Esophagus muscularis mucosa (tissue), 4 donors: Measurements from ENCODE around the gene MSH2. TPM values are rescaled to one million over a fixed set of nuclear protein-coding genes. Genes with fewer than 3 reads are reported as not detected.
"Not testable (repeated sequence)": the region's sequence is repeated elsewhere in the genome, so short reads cannot be mapped to it uniquely, and the experiment has no call there.

ENCODE experiments used
- DNase-seq: peaks from one replicate; pipeline ENCODE4 v3.0.0-alpha.2; 2017; ENCODE audit errors: extremely low spot score
- H3K27ac ChIP-seq, 4 donors: fragments of 200-600 bp; sonication (generic); replicated peaks in 1 of 4; 1 replicate in 3 of 4; 2 replicates in 1 of 4; pipeline ENCODE4 v1.5.1; 2016 to 2019; ENCODE audit warnings: mild to moderate bottlenecking in 1 of 4
- H3K27me3 ChIP-seq, 4 donors: fragments of 200-600 bp; sonication (generic); one replicate each; pipeline versions ENCODE4 v1.5.1 to v1.6.0; 2016 to 2019
- H3K36me3 ChIP-seq, 4 donors: fragments of 200-600 bp; sonication (generic); one replicate each; pipeline ENCODE4 v1.5.1; 2016 to 2019
- H3K4me1 ChIP-seq, 4 donors: fragments of 200-600 bp; sonication (generic); one replicate each; pipeline ENCODE4 v1.5.1; 2016 to 2019
- H3K4me3 ChIP-seq, 4 donors: fragments of 200-600 bp; sonication (generic); 1 replicate in 2 of 4; 2 replicates in 2 of 4; pipeline ENCODE4 v1.5.1; 2016 to 2019; ENCODE audit warnings: mild to moderate bottlenecking in 4 of 4, moderate library complexity in 1 of 4
- H3K9me3 ChIP-seq, 4 donors: fragments of 200-600 bp; sonication (generic); 1 replicate in 3 of 4; 2 replicates in 1 of 4; pipeline ENCODE4 v1.5.1; 2016 to 2019
- CTCF ChIP-seq, 3 experiments: fragments of 200-600 bp in 2 of 3; fragments of 450-650 bp in 1 of 3; sonication (generic) in 2 of 3; IDR thresholded peaks; one replicate each; pipeline ENCODE4 v1.5.1; 2017 to 2019; ENCODE audit warnings: antibody characterized with exemption in 3 of 3, mild to moderate bottlenecking in 2 of 3, moderate library complexity in 1 of 3
- EP300 ChIP-seq: sonication (generic); formaldehyde crosslinking; IDR thresholded peaks from one replicate; pipeline ENCODE4 v1.6.1; 2017; ENCODE audit warnings: antibody characterized with exemption
- POLR2A ChIP-seq: fragments of 450-650 bp; IDR thresholded peaks from one replicate; pipeline ENCODE4 v1.6.1; 2017; ENCODE audit warnings: antibody characterized with exemption, moderate library complexity, mild to moderate bottlenecking, low read depth
- POLR2AphosphoS5 ChIP-seq, 2 donors: sonication (generic); formaldehyde crosslinking; IDR thresholded peaks; one replicate each; pipeline ENCODE4 v1.6.1; 2017; ENCODE audit warnings: antibody characterized with exemption in 2 of 2
- WGBS: methylation state at CpG from one replicate; pipeline ENCODE4 v1.1.5; 2018; 5-methylcytosine and 5-hydroxymethylcytosine counted together
- intact Hi-C: fragments of 100-400 bp; cut with DNase I; formaldehyde crosslinking; loops from one replicate; pipeline ENCODE4 v1.15.1; 2023
- total RNA-seq, 4 donors: library from RNA; depleted of rRNA; stranded (reverse); fragments of >200 nt; gene quantifications; one replicate each; pipeline versions ENCODE4 v1.1.0 to v1.2.1, GENCODE V29; 2016

Gene MSH2
- total RNA-seq, 4 donors from 2014 or later, result 5.6 to 9.9 (median 7.6) TPM

DNA sequence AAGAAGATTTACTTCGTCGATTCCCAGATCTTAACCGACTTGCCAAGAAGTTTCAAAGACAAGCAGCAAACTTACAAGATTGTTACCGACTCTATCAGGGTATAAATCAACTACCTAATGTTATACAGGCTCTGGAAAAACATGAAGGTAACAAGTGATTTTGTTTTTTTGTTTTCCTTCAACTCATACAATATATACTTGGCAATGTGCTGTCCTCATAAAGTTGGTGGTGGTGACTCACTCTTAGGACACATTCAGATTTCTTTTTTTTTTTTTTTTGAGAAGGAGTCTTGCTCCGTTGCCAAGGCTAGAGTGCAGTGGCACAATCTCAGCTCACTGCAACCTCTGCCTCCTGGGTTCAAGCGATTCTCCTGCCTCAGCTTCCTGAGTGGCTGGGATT is 26.8 kb downstream of the MSH2 start:
- 92% methylated on average over 6 of the region's 6 CpGs for WGBS

GRCh38 chr2:47433006-47433405 is 30.1 kb downstream of the MSH2 start:
- H3K4me1 ChIP-seq, result peaks cover 0 to 11% (median 6%) of the 10 kb centered on the region in 4 donors
- not testable (repeated sequence) for H3K9me3 ChIP-seq, DNase-seq, H3K27ac ChIP-seq, H3K4me3 ChIP-seq, H3K27me3 ChIP-seq
- intact Hi-C loops, result loop anchor here (10.0 kb wide), 1 partner anchor 672 kb away; no protein-coding TSS in a partner anchor
- H3K36me3 ChIP-seq, result peaks cover 0 to 21% (median 14%) of the 10 kb centered on the region in 4 donors
- WGBS, result no CpG with 5 or more reads among the region's 32 CpGs

More for the DNA sequence above, 26.8 kb downstream of the MSH2 start:
- Histone ChIP-seq H3K36me3 (peaks cover 0 to 22% (median 16%) of the 10 kb centered on the region in 4 donors), H3K9me3 (no peaks in the 10 kb centered on the region), H3K27me3 (no peaks in the 10 kb centered on the region), H3K4me1 (peaks cover 0 to 11% (median 6%) of the 10 kb centered on the region in 4 donors), H3K27ac (no peak overlapping the region), H3K4me3 (no peak overlapping the region)
- TF ChIP-seq POLR2A (no peak), EP300 (no peak), POLR2AphosphoS5 (IDR thresholded peaks at IDR 0.05) (no peak), CTCF (IDR thresholded peaks at IDR 0.05) (no peak)
- DNase-seq, result no peak
- intact Hi-C loops, result loop anchor here (10.0 kb wide), 1 partner anchor 675 kb away; no protein-coding TSS in a partner anchor

DNA sequence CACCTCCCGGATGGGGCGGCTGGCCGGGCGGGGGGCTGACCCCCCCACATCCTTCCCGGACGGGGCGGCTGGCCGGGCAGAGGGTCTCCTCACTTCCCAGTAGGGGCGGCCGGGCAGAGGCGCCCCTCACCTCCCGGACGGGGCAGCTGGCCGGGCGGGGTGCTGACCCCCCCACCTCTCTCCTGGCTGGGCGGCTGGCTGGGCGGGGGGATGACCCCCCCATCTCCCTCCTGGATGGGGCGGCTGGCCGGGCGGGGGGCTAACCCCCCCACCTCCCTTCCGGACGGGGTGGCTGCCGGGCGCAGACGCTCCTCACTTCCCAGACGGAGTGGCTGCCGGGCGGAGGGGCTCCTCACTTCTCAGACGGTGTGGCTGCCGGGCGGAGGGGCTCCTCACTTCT is 30.5 kb downstream of the MSH2 start:
- Histone ChIP-seq H3K36me3 (peaks cover 0 to 21% (median 14%) of the 10 kb centered on the region in 4 donors), H3K4me1 (peaks cover 0 to 11% (median 6%) of the 10 kb centered on the region in 4 donors)
- no CpG with 5 or more reads among the region's 31 CpGs for WGBS
- DNase-seq, H3K27me3 ChIP-seq, H3K9me3 ChIP-seq, H3K27ac ChIP-seq, H3K4me3 ChIP-seq: not testable (repeated sequence)
- intact Hi-C loops, result loop anchor here (10.0 kb wide), 1 partner anchor 671 kb away; no protein-coding TSS in a partner anchor

DNA sequence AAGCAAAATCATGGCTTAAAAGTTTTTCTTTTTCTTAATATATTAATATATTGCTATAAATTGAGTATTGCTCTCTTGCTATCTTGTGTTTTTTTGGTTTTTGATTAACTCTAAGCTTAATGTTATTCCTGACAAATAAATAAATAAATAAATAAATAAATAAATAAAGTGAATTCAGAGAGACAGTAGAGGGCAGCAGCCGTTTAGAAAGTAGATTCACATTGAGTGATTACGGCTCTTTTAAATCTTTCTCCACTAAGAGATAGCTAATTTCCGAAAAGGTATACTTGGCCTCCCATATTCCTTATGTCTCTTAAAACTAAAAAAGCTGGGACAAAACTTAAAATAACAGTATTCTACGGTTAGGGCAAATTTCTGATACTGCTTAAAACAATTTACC is 34.3 kb downstream of the MSH2 start:
- WGBS, result 47% methylated on average over 4 of the region's 4 CpGs
- Histone ChIP-seq H3K4me1 (no peaks in the 10 kb centered on the region), H3K27ac (no peak overlapping the region), H3K4me3 (no peak overlapping the region), H3K9me3 (no peaks in the 10 kb centered on the region), H3K27me3 (no peaks in the 10 kb centered on the region), H3K36me3 (peaks cover 0 to 6% (median 2%) of the 10 kb centered on the region in 4 donors)
- DNase-seq, result no peak
- intact Hi-C loops, result loop anchor here (1.0 to 10.0 kb wide), 2 partner anchors 331 to 668 kb away; no protein-coding TSS in a partner anchor
- TF ChIP-seq CTCF (IDR thresholded peaks at IDR 0.05) (peak; percentile 40 to 48 (median 45)), POLR2A (no peak)

DNA sequence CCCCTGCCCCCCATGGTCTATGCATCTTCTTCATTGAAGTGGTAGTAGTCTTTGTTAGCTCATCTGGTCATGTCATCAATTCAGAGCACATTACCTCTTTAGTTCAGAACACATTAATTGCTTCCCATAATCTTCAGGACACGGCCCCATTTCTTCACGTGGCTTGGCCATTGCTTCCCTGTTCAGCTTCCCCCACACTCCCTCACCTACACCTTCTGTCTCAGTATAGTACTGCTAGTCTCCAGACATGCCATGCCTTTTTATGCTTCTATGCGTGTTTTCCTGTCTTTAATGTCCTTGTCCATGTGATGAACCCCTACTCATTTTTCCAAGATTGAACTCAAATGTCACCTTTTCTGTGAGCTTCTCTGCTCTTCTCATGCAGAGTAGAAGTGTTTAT is 35.1 kb downstream of the MSH2 start:
- H3K4me3 ChIP-seq, result no peak overlapping the region
- TF ChIP-seq EP300, result no peak
- no peak for TF ChIP-seq CTCF (IDR thresholded peaks at IDR 0.05)
- TF ChIP-seq POLR2AphosphoS5 (IDR thresholded peaks at IDR 0.05), result no peak
- TF ChIP-seq POLR2A, result no peak
- 91% methylated on average over 3 of the region's 3 CpGs for WGBS
- no peaks in the 10 kb centered on the region for H3K27me3 ChIP-seq
- H3K27ac ChIP-seq, result no peak overlapping the region
- DNase-seq, result no peak
- no peaks in the 10 kb centered on the region for H3K4me1 ChIP-seq
- H3K36me3 ChIP-seq, result peaks cover 0 to 6% (median 2%) of the 10 kb centered on the region in 4 donors
- H3K9me3 ChIP-seq, result no peaks in the 10 kb centered on the region
- intact Hi-C loops, result loop anchor here (10.0 kb wide), 1 partner anchor 667 kb away; no protein-coding TSS in a partner anchor

GRCh38 chr2:47438783-47439182 is 35.8 kb downstream of the MSH2 start:
- intact Hi-C loops, result loop anchor here (10.0 kb wide), 1 partner anchor 666 kb away; no protein-coding TSS in a partner anchor
- TF ChIP-seq POLR2AphosphoS5 (IDR thresholded peaks at IDR 0.05), result no peak
- TF ChIP-seq CTCF (IDR thresholded peaks at IDR 0.05), result no peak
- TF ChIP-seq EP300, result no peak
- TF ChIP-seq POLR2A, result no peak
- WGBS, result 100% methylated on average over 2 of the region's 2 CpGs
- H3K4me3 ChIP-seq, result no peak overlapping the region
- no peaks in the 10 kb centered on the region for H3K9me3 ChIP-seq
- no peak for DNase-seq
- H3K36me3 ChIP-seq, result peaks cover 0 to 6% (median 2%) of the 10 kb centered on the region in 4 donors
- H3K4me1 ChIP-seq, result no peaks in the 10 kb centered on the region
- H3K27ac ChIP-seq, result no peak overlapping the region
- H3K27me3 ChIP-seq, result no peaks in the 10 kb centered on the region
